ENCODE measurements around the gene TENM4. TPM values are rescaled to one million over a fixed set of nuclear protein-coding genes. Genes with fewer than 3 reads are reported as not detected.

Gene TENM4
- total and polyA plus RNA-seq, 2 of the 13 experiments (the other 11 are each of a cell fraction or from before 2014, with no cell fraction given): not detected

DNA sequence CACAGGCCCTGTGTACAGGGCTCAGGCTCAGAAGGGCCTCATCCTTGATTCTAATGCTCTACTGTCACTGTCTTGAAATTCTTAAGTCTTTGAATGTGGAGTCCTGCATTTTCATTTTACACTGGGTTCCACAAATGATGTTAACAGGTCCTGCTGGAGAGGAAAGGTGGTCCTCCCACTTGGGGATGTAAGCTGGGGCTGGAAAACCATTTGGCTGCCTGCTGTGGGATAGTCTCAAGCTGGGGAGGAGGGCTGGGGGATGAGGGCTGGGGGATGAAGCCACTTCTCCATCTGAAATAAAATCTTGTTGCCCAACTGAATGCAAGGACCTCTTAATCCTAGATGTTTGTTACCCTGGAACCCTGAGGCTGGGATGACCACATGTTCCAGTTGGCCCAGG, 423.0 kb downstream of the TENM4 start:
- intact Hi-C loops (cut with micrococcal nuclease; ENCODE audit: unreplicated experiment) (no loop called here), in situ Hi-C loops (cut with HindIII; ENCODE audit: extremely low pct_ligation_motif_present, low pct_unique_long_range_greater_than_20kb) (no loop called here)
- no peaks in the 10 kb centered on the region for H3K4me1 ChIP-seq (ENCODE audit: insufficient read depth, low read length)
- POLR2A ChIA-PET: no interaction called here
- no peak overlapping the region for H3K4me2 ChIP-seq (ENCODE audit: low read depth, low read length)
- H2AFZ ChIP-seq (ENCODE audit: low read length): no peak overlapping the region
- no peak overlapping the region for H3K4me3 ChIP-seq (replicated peaks in 1 of 3; ENCODE audit: insufficient read depth in 1 of 3, low read depth in 2 of 3, low read length in 3 of 3)
- CTCF ChIA-PET (ENCODE audit: low intra/inter-chr PET ratio, low total read pairs): no interaction called here
- no peaks in the 10 kb centered on the region for H3K79me2 ChIP-seq (ENCODE audit: insufficient read depth, low read length)
- no peaks in the 10 kb centered on the region for H4K20me1 ChIP-seq (ENCODE audit: insufficient read depth, low read length)
- H3K27ac ChIP-seq (ENCODE audit: extremely low read length, insufficient read depth, low read length): no peak overlapping the region
- DNase-seq (ENCODE audit: low spot score): no peak
- no peaks in the 10 kb centered on the region for H3K36me3 ChIP-seq (replicated peaks in 1 of 2; ENCODE audit: control insufficient read depth in 1 of 2, insufficient read depth in 2 of 2, low read length in 2 of 2)
- no peak for TF ChIP-seq ZNF556 (CRISPR knock-in tag; IDR thresholded peaks at IDR 0.05; ENCODE audit: borderline replicate concordance)
- no peak for TF ChIP-seq MIXL1 (CRISPR knock-in tag; IDR thresholded peaks at IDR 0.05)
- no peak for TF ChIP-seq GLI4 (CRISPR knock-in tag; IDR thresholded peaks at IDR 0.05; ENCODE audit: borderline replicate concordance)
- no peak for TF ChIP-seq POLR2AphosphoS5 (IDR thresholded peaks at IDR 0.05; ENCODE audit: low read depth, low read length)
- TF ChIP-seq, protein P1, sequence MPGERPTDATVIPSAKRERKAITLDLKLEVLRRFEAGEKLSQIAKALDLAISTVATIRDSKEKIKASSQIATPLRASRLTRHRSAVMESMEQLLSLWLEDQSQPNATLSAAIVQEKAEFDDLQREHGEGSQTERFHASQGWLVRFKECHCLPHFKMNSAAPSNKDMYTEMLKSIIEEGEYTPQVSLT (CRISPR knock-in tag; IDR thresholded peaks at IDR 0.05; ENCODE audit: borderline replicate concordance, low read depth): no peak
- TF ChIP-seq, protein P2, sequence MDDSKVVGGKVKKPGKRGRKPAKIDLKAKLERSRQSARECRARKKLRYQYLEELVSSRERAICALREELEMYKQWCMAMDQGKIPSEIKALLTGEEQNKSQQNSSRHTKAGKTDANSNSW (CRISPR knock-in tag; IDR thresholded peaks at IDR 0.05; ENCODE audit: borderline replicate concordance): no peak
- TF ChIP-seq ZNF350 (CRISPR knock-in tag; IDR thresholded peaks at IDR 0.05; ENCODE audit: borderline replicate concordance, low read depth): no peak
- no peak for TF ChIP-seq PRMT3 (CRISPR knock-in tag; IDR thresholded peaks at IDR 0.05; ENCODE audit: borderline replicate concordance, low read depth)
- ATAC-seq: no peak
- no peaks in the 10 kb centered on the region for H3K27me3 ChIP-seq (ENCODE audit: control insufficient read depth in 1 of 2, insufficient read depth in 2 of 2, low read length in 2 of 2)
- no peak overlapping the region for H3K9ac ChIP-seq (ENCODE audit: insufficient read depth, low read depth, low read length)
- no TSS peak for BruUV-seq (replicated peaks)
- H3K9me3 ChIP-seq (ENCODE audit: low read length): no peaks in the 10 kb centered on the region
- no peak for FAIRE-seq

DNA sequence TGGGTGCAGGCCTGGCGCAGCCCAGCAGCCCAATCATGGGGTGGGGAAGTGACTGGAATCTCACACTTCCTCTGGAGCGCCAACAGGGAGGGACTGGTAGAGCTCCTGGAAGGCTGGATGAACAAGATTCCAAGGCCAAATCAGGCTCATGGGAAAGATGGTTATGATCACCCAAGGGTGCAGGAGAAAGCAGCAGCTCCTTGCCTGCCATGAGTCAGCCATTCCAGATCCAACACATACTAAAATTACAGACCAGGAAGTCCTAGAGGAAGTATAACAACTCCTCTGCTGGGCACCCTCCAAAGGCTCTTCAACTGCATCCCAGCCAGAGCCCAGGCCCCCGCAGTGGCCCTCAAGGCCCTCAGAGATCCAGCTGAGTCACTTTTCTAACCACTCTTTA, 427.3 kb downstream of the TENM4 start:
- 35% methylated on average over 3 of the region's 3 CpGs for WGBS (ENCODE audit: low lambda C conversion rate)
- Histone ChIP-seq H3K4me1 (ENCODE audit: insufficient read depth, low read length) (no peaks in the 10 kb centered on the region), H2AFZ (ENCODE audit: low read length) (no peak overlapping the region), H3K27ac (ENCODE audit: extremely low read length, insufficient read depth, low read length) (no peak overlapping the region), H3K4me3 (replicated peaks in 1 of 3; ENCODE audit: insufficient read depth in 1 of 3, low read depth in 2 of 3, low read length in 3 of 3) (no peak overlapping the region), H3K4me2 (ENCODE audit: low read depth, low read length) (no peak overlapping the region), H3K9me3 (ENCODE audit: low read length) (no peaks in the 10 kb centered on the region), H3K36me3 (replicated peaks in 1 of 2; ENCODE audit: control insufficient read depth in 1 of 2, insufficient read depth in 2 of 2, low read length in 2 of 2) (no peaks in the 10 kb centered on the region), H4K20me1 (ENCODE audit: insufficient read depth, low read length) (no peaks in the 10 kb centered on the region), H3K9ac (ENCODE audit: insufficient read depth, low read depth, low read length) (no peak overlapping the region), H3K79me2 (ENCODE audit: insufficient read depth, low read length) (no peaks in the 10 kb centered on the region), H3K27me3 (ENCODE audit: control insufficient read depth in 1 of 2, insufficient read depth in 2 of 2, low read length in 2 of 2) (0 out of 5 replicates have a peak, but pooled peaks cover 0 to 3% of the 10 kb centered on the region in 2 experiments)
- in situ Hi-C loops (cut with HindIII; ENCODE audit: extremely low pct_ligation_motif_present, low pct_unique_long_range_greater_than_20kb): no loop called here
- CTCF ChIA-PET (ENCODE audit: low intra/inter-chr PET ratio, low total read pairs): no interaction called here
- ATAC-seq: no peak
- BruUV-seq (replicated peaks): no TSS peak
- DNase-seq (ENCODE audit: low spot score): no peak
- no peak for FAIRE-seq
- POLR2A ChIA-PET: no interaction called here
- intact Hi-C loops (cut with micrococcal nuclease; ENCODE audit: unreplicated experiment): no loop called here
- TF ChIP-seq MTF2 (CRISPR knock-in tag; IDR thresholded peaks at IDR 0.05; ENCODE audit: borderline replicate concordance) (no peak), ZNF441 (CRISPR knock-in tag; IDR thresholded peaks at IDR 0.05; ENCODE audit: borderline replicate concordance) (no peak)
- TF ChIP-seq, protein P3, sequence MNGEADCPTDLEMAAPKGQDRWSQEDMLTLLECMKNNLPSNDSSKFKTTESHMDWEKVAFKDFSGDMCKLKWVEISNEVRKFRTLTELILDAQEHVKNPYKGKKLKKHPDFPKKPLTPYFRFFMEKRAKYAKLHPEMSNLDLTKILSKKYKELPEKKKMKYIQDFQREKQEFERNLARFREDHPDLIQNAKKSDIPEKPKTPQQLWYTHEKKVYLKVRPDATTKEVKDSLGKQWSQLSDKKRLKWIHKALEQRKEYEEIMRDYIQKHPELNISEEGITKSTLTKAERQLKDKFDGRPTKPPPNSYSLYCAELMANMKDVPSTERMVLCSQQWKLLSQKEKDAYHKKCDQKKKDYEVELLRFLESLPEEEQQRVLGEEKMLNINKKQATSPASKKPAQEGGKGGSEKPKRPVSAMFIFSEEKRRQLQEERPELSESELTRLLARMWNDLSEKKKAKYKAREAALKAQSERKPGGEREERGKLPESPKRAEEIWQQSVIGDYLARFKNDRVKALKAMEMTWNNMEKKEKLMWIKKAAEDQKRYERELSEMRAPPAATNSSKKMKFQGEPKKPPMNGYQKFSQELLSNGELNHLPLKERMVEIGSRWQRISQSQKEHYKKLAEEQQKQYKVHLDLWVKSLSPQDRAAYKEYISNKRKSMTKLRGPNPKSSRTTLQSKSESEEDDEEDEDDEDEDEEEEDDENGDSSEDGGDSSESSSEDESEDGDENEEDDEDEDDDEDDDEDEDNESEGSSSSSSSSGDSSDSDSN (CRISPR knock-in tag; IDR thresholded peaks at IDR 0.05): no peak
- TF ChIP-seq, protein P4, sequence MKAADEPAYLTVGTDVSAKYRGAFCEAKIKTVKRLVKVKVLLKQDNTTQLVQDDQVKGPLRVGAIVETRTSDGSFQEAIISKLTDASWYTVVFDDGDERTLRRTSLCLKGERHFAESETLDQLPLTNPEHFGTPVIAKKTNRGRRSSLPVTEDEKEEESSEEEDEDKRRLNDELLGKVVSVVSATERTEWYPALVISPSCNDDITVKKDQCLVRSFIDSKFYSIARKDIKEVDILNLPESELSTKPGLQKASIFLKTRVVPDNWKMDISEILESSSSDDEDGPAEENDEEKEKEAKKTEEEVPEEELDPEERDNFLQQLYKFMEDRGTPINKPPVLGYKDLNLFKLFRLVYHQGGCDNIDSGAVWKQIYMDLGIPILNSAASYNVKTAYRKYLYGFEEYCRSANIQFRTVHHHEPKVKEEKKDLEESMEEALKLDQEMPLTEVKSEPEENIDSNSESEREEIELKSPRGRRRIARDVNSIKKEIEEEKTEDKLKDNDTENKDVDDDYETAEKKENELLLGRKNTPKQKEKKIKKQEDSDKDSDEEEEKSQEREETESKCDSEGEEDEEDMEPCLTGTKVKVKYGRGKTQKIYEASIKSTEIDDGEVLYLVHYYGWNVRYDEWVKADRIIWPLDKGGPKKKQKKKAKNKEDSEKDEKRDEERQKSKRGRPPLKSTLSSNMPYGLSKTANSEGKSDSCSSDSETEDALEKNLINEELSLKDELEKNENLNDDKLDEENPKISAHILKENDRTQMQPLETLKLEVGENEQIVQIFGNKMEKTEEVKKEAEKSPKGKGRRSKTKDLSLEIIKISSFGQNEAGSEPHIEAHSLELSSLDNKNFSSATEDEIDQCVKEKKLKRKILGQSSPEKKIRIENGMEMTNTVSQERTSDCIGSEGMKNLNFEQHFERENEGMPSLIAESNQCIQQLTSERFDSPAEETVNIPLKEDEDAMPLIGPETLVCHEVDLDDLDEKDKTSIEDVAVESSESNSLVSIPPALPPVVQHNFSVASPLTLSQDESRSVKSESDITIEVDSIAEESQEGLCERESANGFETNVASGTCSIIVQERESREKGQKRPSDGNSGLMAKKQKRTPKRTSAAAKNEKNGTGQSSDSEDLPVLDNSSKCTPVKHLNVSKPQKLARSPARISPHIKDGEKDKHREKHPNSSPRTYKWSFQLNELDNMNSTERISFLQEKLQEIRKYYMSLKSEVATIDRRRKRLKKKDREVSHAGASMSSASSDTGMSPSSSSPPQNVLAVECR (CRISPR knock-in tag; IDR thresholded peaks at IDR 0.05; ENCODE audit: borderline replicate concordance): no peak

Data from HepG2 (cell line).